ENCODE data around the gene CD247.

Gene CD247

DNA sequence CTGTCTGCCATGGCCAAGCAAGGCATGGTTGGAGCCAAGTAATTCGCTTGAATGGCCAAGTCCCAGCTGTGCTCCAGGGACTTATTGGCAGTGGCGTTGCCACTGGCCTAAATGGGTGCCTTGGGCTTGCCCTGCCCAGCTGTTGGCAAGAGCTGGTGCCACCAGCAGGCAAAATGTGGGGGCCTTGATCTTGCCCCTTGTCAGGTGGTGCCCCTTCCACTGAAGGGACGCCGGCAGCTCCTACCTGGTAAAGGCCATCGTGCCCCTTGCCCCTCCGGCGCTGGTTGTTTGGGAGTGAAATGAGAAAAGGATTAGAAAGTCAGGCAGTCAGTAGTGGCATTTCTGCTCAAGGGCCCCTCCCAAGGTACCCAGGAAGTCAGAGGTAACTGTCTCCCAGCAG lies 85.5 kb downstream of the CD247 start:
- Histone ChIP-seq H2AFZ (ENCODE audit: low read length) (no peak overlapping the region), H3K9me3 (ENCODE audit: insufficient read depth, low read depth, low read length) (no peaks in the 10 kb centered on the region), H3K9me2 (replicated peaks; ENCODE audit: low read depth, low read length) (no peaks in the 10 kb centered on the region), H3F3A (ENCODE audit: low read depth) (no peaks in the 10 kb centered on the region), H3K4me3 (ENCODE audit: low read length, poor library complexity, severe bottlenecking) (no peak overlapping the region), H4K20me1 (ENCODE audit: insufficient read depth, low read length, poor library complexity, severe bottlenecking) (no peaks in the 10 kb centered on the region), H3K9ac (ENCODE audit: low read depth, low read length, poor library complexity, severe bottlenecking) (no peak overlapping the region), H3K79me2 (ENCODE audit: insufficient read depth, low read length) (no peaks in the 10 kb centered on the region), H3K27me3 (ENCODE audit: insufficient read depth, low read length, poor library complexity, severe bottlenecking) (no peaks in the 10 kb centered on the region), H3K4me2 (ENCODE audit: low read depth, low read length, poor library complexity, severe bottlenecking) (no peak overlapping the region), H3K36me3 (ENCODE audit: insufficient read depth, low read length) (peaks cover 78% of the 10 kb centered on the region; the same call in 1 of the 2 replicates), H3K4me1 (ENCODE audit: insufficient read depth, low read length, poor library complexity, severe bottlenecking) (no peaks in the 10 kb centered on the region)
- no peak for TF ChIP-seq EZH2phosphoT487 (IDR thresholded peaks at IDR 0.05; ENCODE audit: borderline replicate concordance)
- TF ChIP-seq, protein P1, sequence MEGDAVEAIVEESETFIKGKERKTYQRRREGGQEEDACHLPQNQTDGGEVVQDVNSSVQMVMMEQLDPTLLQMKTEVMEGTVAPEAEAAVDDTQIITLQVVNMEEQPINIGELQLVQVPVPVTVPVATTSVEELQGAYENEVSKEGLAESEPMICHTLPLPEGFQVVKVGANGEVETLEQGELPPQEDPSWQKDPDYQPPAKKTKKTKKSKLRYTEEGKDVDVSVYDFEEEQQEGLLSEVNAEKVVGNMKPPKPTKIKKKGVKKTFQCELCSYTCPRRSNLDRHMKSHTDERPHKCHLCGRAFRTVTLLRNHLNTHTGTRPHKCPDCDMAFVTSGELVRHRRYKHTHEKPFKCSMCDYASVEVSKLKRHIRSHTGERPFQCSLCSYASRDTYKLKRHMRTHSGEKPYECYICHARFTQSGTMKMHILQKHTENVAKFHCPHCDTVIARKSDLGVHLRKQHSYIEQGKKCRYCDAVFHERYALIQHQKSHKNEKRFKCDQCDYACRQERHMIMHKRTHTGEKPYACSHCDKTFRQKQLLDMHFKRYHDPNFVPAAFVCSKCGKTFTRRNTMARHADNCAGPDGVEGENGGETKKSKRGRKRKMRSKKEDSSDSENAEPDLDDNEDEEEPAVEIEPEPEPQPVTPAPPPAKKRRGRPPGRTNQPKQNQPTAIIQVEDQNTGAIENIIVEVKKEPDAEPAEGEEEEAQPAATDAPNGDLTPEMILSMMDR (conservative IDR thresholded peaks at IDR 0.05; ENCODE audit: low read length): no peak

DNA sequence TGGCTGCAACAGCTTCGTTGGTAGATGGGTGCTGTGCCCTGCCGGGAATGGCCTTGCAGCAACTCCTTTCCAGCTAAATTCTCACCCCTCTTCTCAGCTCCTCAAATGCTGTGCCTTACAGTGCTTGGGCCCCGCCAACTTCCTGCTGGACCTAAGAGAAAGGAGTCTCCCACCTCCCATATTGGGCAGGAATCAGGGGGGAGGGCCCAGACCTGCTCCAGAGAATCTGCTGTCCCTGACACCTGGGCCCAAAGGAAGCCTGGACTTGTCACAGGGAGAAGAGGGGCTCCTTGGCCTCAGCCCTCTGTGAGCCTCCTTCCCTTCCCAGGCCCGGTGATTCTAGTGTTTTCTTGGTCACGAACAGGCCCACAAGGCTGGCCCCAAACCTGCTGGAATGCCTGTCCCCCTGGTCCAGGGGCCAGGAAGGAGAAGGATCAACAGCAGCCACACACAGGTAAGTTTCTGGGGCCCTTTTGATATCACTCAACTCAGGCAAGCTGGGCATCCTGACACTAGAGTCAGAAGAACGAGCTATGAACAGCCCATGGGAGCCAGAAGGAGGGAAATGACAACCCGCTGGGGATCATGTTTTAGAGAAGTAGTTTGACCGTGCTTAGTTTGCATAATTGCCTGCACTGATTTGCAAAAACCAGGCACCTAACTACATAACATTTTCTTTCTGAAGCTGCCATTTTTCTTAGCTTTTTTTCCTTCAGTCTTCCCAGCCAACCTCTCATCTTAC lies 86.2 kb downstream of the CD247 start:
- H2AFZ ChIP-seq (ENCODE audit: low read length): no peak overlapping the region
- H3F3A ChIP-seq (ENCODE audit: low read depth): no peaks in the 10 kb centered on the region
- no peaks in the 10 kb centered on the region for H4K20me1 ChIP-seq (ENCODE audit: insufficient read depth, low read length, poor library complexity, severe bottlenecking)
- no peak overlapping the region for H3K4me2 ChIP-seq (ENCODE audit: low read depth, low read length, poor library complexity, severe bottlenecking)
- H3K4me3 ChIP-seq (ENCODE audit: low read length, poor library complexity, severe bottlenecking): no peak overlapping the region
- H3K79me2 ChIP-seq (ENCODE audit: insufficient read depth, low read length): no peaks in the 10 kb centered on the region
- no peaks in the 10 kb centered on the region for H3K27me3 ChIP-seq (ENCODE audit: insufficient read depth, low read length, poor library complexity, severe bottlenecking)
- no peaks in the 10 kb centered on the region for H3K4me1 ChIP-seq (ENCODE audit: insufficient read depth, low read length, poor library complexity, severe bottlenecking)
- no peak overlapping the region for H3K9ac ChIP-seq (ENCODE audit: low read depth, low read length, poor library complexity, severe bottlenecking)
- peaks cover 71% of the 10 kb centered on the region; the same call in 1 of the 2 replicates for H3K36me3 ChIP-seq (ENCODE audit: insufficient read depth, low read length)
- H3K9me3 ChIP-seq (ENCODE audit: insufficient read depth, low read depth, low read length): no peaks in the 10 kb centered on the region
- no peaks in the 10 kb centered on the region for H3K9me2 ChIP-seq (replicated peaks; ENCODE audit: low read depth, low read length)
- TF ChIP-seq, protein P1 (conservative IDR thresholded peaks at IDR 0.05; ENCODE audit: low read length): no peak
- TF ChIP-seq EZH2phosphoT487 (IDR thresholded peaks at IDR 0.05; ENCODE audit: borderline replicate concordance): no peak

DNA sequence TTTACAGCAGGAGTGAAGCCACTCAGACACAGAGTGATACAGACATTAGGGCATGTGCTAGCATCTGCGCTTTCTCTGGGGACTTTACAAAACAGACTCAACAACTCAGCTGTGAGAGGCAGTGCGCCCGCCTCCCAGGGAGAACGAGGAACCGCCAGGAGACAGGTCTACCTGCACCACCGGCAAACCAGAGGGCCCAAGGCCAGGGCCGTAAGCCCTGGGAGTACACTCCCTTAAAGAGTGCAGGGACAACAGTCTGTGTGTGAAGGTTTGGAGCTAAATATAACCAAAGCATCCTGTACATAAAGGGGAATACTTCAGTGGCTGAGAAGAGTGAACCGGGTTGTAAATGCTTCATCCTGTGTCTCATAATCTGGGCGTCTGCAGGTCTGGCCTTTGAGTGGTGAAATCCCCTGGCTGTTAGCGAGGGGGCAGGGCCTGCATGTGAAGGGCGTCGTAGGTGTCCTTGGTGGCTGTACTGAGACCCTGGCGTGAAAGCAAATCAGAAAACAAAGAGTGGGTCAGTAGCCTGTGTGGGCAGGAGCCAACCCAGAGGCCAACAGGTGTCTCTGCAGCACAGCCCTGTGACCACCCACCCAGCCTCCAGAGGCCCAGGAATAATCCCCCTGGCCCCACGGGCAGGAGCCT lies 86.9 kb downstream of the CD247 start:
- H3K9ac ChIP-seq (ENCODE audit: low read depth, low read length, poor library complexity, severe bottlenecking): no peak overlapping the region
- no peaks in the 10 kb centered on the region for H3K4me1 ChIP-seq (ENCODE audit: insufficient read depth, low read length, poor library complexity, severe bottlenecking)
- TF ChIP-seq, protein P1 (conservative IDR thresholded peaks at IDR 0.05; ENCODE audit: low read length): no peak
- TF ChIP-seq EZH2phosphoT487 (IDR thresholded peaks at IDR 0.05; ENCODE audit: borderline replicate concordance): no peak
- no peaks in the 10 kb centered on the region for H3K9me2 ChIP-seq (replicated peaks; ENCODE audit: low read depth, low read length)
- H3K9me3 ChIP-seq (ENCODE audit: insufficient read depth, low read depth, low read length): no peaks in the 10 kb centered on the region
- H3K4me2 ChIP-seq (ENCODE audit: low read depth, low read length, poor library complexity, severe bottlenecking): no peak overlapping the region
- H4K20me1 ChIP-seq (ENCODE audit: insufficient read depth, low read length, poor library complexity, severe bottlenecking): no peaks in the 10 kb centered on the region
- no peak overlapping the region for H3K4me3 ChIP-seq (ENCODE audit: low read length, poor library complexity, severe bottlenecking)
- no peak overlapping the region for H2AFZ ChIP-seq (ENCODE audit: low read length)
- no peaks in the 10 kb centered on the region for H3F3A ChIP-seq (ENCODE audit: low read depth)
- no peaks in the 10 kb centered on the region for H3K79me2 ChIP-seq (ENCODE audit: insufficient read depth, low read length)
- H3K27me3 ChIP-seq (ENCODE audit: insufficient read depth, low read length, poor library complexity, severe bottlenecking): no peaks in the 10 kb centered on the region
- peaks cover 64% of the 10 kb centered on the region; the same call in 1 of the 2 replicates for H3K36me3 ChIP-seq (ENCODE audit: insufficient read depth, low read length)
